Naive B cell (primary cell): ENCODE data around the gene SLC39A11. TPM values are rescaled to one million over a fixed set of nuclear protein-coding genes. Genes with fewer than 3 reads are reported as not detected.

Experiments used
- ATAC-seq, 2 donors: fragments of 150-1000 bp; cut with Tn5 transposase; 2 replicates each; pipeline ENCODE4 v1.10.0; 2021; ENCODE audit warnings: low read depth in 2 of 2, mild to moderate bottlenecking in 2 of 2, moderate library complexity in 2 of 2
- DNase-seq: peaks from one replicate; pipeline ENCODE4 v3.0.0; 2022
- H3K27ac Mint-ChIP-seq, 6 donors: one replicate each; pipeline ENCODE4 v1.8.0; 2020 to 2022; ENCODE audit warnings: mild to moderate bottlenecking in 6 of 6, mixed read lengths in 6 of 6, moderate library complexity in 5 of 6, inconsistent platforms in 2 of 6
- H3K27me3 Mint-ChIP-seq, 3 donors: one replicate each; pipeline ENCODE4 v1.8.0; 2021 to 2022; ENCODE audit warnings: mixed read lengths in 3 of 3, mild to moderate bottlenecking in 1 of 3
- H3K36me3 Mint-ChIP-seq, 2 donors: one replicate each; pipeline ENCODE4 v1.8.0; 2020 to 2022; ENCODE audit warnings: mixed read lengths in 2 of 2, inconsistent platforms in 1 of 2, mild to moderate bottlenecking in 1 of 2
- H3K4me1 Mint-ChIP-seq, 3 donors: one replicate each; pipeline ENCODE4 v1.8.0; 2020 to 2022; ENCODE audit warnings: mixed read lengths in 3 of 3, inconsistent platforms in 1 of 3, mild to moderate bottlenecking in 1 of 3, moderate library complexity in 1 of 3
- H3K4me3 Mint-ChIP-seq, 8 donors: one replicate each; pipeline ENCODE4 v1.8.0; 2020 to 2022; ENCODE audit warnings: mild to moderate bottlenecking in 8 of 8, mixed read lengths in 8 of 8, moderate library complexity in 8 of 8, inconsistent platforms in 2 of 8
- H3K9me3 Mint-ChIP-seq, 7 donors: one replicate each; pipeline ENCODE4 v1.8.0; 2020 to 2022; ENCODE audit warnings: mixed read lengths in 7 of 7, mild to moderate bottlenecking in 5 of 7, inconsistent platforms in 2 of 7, moderate library complexity in 1 of 7
- polyA plus RNA-seq, 6 donors: library from polyadenylated mRNA; unstranded; fragments of 300-500 nt; fragmentation: Illumina TruSeq; gene quantifications; one replicate each; pipeline ENCODE4 v1.2.3, GENCODE V29; 2021; ENCODE audit warnings: low read depth in 6 of 6

The SLC39A11 gene
- polyA plus RNA-seq, 6 donors from 2014 or later, result 8.5 to 15.2 (median 12.1) TPM

DNA sequence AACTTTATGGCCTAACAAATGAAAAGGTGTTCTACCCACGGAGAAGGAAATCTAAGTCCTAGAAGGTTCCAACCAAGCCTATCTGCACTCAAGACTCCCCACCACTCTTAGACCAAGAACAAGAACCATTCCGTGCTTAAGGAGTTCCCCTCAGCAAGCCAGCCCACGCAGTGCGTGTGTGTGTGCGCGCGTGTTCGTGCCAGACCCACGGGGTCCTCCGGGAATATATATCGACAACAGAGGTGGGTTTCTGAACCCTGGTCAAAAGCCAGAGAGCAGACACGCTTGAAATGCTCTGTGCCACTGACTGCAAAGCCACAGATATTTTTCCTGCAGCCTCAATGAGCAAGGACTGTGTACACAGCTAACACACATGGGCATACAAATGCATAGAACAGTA, 70.7 kb downstream of the SLC39A11 start:
- Mint-ChIP-seq H3K4me3 (no peak overlapping the region), H3K36me3 (peaks cover 30 to 34% of the 10 kb centered on the region in 2 donors), H3K4me1 (peaks cover 0 to 11% (median 10%) of the 10 kb centered on the region in 3 donors), H3K27ac (peak overlapping the region in 2 of 6 donors; percentile 27 to 64), H3K27me3 (no peaks in the 10 kb centered on the region), H3K9me3 (peaks cover 3 to 38% (median 30%) of the 10 kb centered on the region in 7 donors)
- ATAC-seq, result no peak
- DNase-seq, result no peak

DNA sequence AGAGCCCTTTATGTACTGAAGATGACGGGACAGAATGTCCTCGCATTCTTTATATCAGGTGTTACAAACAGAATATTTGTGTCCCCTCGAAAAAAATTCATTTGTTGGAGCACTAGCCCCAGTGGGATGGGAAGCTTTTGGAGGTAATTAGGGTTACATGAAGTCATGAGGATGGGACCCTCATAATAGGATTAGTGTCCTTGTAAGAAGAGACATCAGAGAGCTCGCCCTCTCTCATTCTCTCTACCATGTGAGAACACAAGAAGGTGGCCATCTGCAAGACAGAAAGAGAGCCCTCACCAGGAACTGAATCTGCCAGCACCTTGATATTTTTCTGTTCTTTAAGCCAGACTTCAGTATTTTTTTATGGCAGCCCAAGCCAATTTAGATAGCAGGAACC, 72.4 kb downstream of the SLC39A11 start:
- peaks cover 0 to 14% (median 13%) of the 10 kb centered on the region in 3 donors for H3K4me1 Mint-ChIP-seq
- peaks cover 3 to 40% (median 30%) of the 10 kb centered on the region in 7 donors for H3K9me3 Mint-ChIP-seq
- no peak for ATAC-seq
- peaks cover 27 to 37% of the 10 kb centered on the region in 2 donors for H3K36me3 Mint-ChIP-seq
- no peak for DNase-seq
- H3K27me3 Mint-ChIP-seq, result no peaks in the 10 kb centered on the region
- H3K27ac Mint-ChIP-seq, result no peak overlapping the region
- peak overlapping the region in 1 of 8 donors; percentile 39 for H3K4me3 Mint-ChIP-seq

DNA sequence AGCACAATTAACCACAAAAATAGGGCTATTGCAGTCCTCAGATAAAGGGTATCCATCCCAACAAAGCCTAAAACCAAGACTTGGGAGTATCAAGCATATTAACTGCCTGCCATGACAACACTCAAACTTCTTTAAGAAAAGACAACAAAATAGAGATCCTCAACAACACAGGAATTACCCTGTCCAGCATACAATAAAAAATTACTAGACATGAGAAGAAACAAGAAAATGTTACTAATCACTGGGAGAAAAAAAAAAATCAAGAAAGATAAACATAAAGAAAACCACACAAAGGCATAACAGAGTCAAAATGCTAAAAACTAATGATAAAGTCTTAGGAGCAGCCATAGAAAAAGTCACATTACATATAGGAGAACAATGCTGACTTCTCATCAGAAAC, 73.9 kb downstream of the SLC39A11 start:
- Mint-ChIP-seq H3K27ac (no peak overlapping the region), H3K4me3 (no peak overlapping the region), H3K36me3 (peaks cover 16 to 37% of the 10 kb centered on the region in 2 donors), H3K27me3 (no peaks in the 10 kb centered on the region), H3K4me1 (peaks cover 0 to 26% (median 18%) of the 10 kb centered on the region in 3 donors), H3K9me3 (peaks cover 3 to 40% (median 30%) of the 10 kb centered on the region in 7 donors)
- ATAC-seq (no peak), DNase-seq (no peak)

DNA sequence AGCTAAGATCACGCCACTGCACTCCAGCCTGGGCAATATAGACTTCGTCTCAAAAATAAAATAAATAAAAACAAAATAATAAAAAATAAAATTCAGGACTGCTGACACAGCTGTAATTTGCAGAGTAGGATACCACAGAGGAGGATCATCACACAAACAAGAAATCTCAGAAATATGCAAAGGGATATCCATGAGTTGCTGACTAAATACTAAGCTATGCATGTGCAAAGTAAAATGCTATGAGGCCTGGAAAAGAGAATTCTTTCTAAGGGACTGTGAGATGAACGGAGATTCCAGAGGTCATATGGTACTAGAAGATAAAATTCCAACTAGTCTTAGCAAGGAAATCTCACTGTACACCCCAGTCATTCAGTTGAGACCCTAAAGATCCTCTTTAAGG, 74.8 kb downstream of the SLC39A11 start:
- H3K4me1 Mint-ChIP-seq, result peaks cover 0 to 24% (median 13%) of the 10 kb centered on the region in 3 donors
- H3K9me3 Mint-ChIP-seq, result peaks cover 3 to 40% (median 30%) of the 10 kb centered on the region in 7 donors
- H3K36me3 Mint-ChIP-seq, result peaks cover 16 to 37% of the 10 kb centered on the region in 2 donors
- DNase-seq (no peak), ATAC-seq (no peak)
- H3K27ac Mint-ChIP-seq, result no peak overlapping the region
- H3K4me3 Mint-ChIP-seq, result no peak overlapping the region
- H3K27me3 Mint-ChIP-seq, result no peaks in the 10 kb centered on the region

DNA sequence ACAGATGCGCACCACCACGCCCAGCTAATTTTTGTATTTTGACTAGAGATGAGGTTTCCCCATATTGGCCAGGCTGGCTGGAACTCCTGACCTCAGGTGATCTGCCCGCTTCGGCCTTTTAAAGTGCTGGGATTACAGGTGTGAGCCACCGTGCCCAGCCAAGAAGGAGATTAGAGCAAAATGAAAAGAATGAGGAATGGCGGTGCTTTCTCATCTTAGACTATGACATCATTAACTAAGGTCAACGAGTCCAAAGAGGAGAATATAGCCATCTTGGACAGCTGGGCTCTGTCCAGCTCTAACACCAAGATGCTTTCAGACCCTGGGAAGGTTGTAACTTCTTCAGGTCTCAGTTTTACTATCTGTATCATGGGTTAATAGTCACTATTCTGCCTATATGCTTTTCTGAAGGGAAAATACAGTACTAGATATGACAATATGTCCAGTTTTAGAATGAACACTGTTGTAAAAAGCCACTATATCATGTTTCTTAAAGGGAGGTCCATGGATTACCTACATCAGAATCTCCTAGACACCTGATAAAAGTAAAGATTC, 76.7 kb downstream of the SLC39A11 start:
- no peak for DNase-seq
- H3K4me1 Mint-ChIP-seq, result peaks cover 7 to 27% (median 16%) of the 10 kb centered on the region in 3 donors
- H3K4me3 Mint-ChIP-seq, result no peak overlapping the region
- no peak for ATAC-seq
- H3K36me3 Mint-ChIP-seq, result peaks cover 7 to 29% of the 10 kb centered on the region in 2 donors
- peaks cover 3 to 35% (median 25%) of the 10 kb centered on the region in 7 donors for H3K9me3 Mint-ChIP-seq
- H3K27me3 Mint-ChIP-seq, result no peaks in the 10 kb centered on the region
- H3K27ac Mint-ChIP-seq, result no peak overlapping the region

DNA sequence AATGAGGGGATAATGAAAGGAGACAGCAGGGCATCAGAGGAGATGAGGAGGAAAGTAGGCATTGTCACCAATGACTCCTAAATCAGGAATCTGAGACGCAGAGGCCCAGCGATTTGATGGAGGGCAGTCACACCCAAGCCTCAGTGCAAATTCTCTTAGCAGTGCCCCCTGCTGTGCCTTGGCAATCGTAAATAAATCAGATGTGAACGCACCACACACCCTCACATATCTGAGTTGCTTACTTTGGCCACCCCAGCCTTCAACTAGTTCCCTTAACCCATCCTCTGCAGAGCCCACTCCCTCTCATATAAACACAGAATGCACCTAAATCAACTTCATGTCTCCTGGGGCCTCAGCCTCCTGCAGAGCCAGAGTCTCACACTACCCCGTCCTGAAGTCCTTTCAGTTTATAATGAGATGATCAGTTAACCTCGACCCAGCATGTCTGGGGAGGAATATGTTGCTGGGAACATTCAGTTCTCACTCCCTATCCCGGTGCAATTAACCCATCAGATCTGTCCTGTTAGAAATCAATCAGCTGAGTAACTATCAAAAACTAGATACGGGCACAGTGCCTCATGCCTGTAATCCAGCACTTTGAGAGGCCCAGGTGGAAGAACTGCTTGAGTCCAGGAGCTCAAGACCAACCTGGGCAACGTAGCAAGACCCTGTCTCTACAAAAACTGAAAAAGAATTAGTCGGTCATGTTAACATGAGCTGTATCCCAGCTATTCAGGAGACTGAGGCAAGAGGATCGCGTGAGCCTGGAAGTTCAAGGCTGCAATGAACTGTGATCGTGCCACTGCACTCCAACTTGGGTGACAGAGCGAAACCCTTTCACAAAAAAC, 78.4 kb downstream of the SLC39A11 start:
- Mint-ChIP-seq H3K27me3 (no peaks in the 10 kb centered on the region), H3K9me3 (peaks cover 0 to 20% (median 12%) of the 10 kb centered on the region in 7 donors), H3K27ac (peak overlapping the region in 1 of 6 donors; percentile 84), H3K36me3 (peaks cover under 1 to 19% of the 10 kb centered on the region in 2 donors), H3K4me3 (no peak overlapping the region), H3K4me1 (peaks cover 10 to 28% (median 17%) of the 10 kb centered on the region in 3 donors)
- no peak for ATAC-seq
- no peak for DNase-seq

DNA sequence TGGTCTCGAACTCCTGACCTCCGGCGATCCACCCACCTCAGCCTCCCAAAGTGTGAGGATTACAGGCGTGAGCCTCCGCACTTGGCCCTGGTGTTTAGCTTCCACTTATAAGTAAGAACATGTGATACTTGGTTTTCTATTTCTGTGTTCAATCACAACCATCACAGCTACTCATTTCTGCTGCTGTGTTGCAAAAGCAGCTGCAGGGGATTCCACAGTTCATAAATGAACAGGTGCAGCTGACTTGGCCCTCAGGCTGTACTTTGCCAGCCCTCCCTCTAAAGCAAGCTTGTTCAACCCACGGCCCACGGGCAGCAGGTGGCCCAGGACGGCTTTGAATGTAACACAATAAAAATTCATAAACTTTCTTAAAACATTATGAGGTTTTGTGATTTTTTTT, 79.2 kb downstream of the SLC39A11 start:
- no peaks in the 10 kb centered on the region for H3K27me3 Mint-ChIP-seq
- H3K4me3 Mint-ChIP-seq, result peak overlapping the region in 1 of 8 donors; percentile 31
- peaks cover 10 to 28% (median 17%) of the 10 kb centered on the region in 3 donors for H3K4me1 Mint-ChIP-seq
- H3K36me3 Mint-ChIP-seq, result peaks cover 0 to 12% of the 10 kb centered on the region in 2 donors
- peak overlapping the region in 1 of 6 donors; percentile 84 for H3K27ac Mint-ChIP-seq
- H3K9me3 Mint-ChIP-seq, result peaks cover 0 to 14% (median 6%) of the 10 kb centered on the region in 7 donors
- no peak for ATAC-seq
- no peak for DNase-seq

DNA sequence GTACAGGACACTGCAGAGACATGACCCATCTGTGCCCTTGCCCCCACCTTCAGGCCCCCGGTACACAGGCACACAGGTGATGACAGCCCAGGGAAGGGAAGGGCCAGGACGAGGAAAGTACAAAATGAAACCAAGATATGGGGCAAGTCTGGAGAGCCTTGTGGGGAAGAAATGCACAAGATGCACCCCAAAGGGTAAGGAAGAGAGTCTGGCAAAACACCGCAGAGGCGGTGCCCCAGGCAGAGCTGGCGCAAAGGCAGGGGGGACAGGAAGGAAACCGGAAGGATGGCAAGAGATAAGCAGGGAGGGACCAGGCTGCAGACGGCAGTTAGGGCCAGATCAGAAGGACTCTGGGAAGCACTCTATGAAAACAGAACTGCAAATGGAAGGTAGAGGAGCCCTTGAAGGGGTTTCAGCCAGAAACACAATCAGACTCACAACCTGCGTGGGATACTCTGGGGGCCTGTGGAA, 81.4 kb downstream of the SLC39A11 start:
- H3K27ac Mint-ChIP-seq, result peak overlapping the region in 1 of 6 donors; percentile 52
- H3K27me3 Mint-ChIP-seq, result no peaks in the 10 kb centered on the region
- ATAC-seq (no peak), DNase-seq (no peak)
- H3K36me3 Mint-ChIP-seq, result no peaks in the 10 kb centered on the region
- H3K9me3 Mint-ChIP-seq, result no peaks in the 10 kb centered on the region
- H3K4me1 Mint-ChIP-seq, result peaks cover 10 to 22% (median 18%) of the 10 kb centered on the region in 3 donors
- no peak overlapping the region for H3K4me3 Mint-ChIP-seq

DNA sequence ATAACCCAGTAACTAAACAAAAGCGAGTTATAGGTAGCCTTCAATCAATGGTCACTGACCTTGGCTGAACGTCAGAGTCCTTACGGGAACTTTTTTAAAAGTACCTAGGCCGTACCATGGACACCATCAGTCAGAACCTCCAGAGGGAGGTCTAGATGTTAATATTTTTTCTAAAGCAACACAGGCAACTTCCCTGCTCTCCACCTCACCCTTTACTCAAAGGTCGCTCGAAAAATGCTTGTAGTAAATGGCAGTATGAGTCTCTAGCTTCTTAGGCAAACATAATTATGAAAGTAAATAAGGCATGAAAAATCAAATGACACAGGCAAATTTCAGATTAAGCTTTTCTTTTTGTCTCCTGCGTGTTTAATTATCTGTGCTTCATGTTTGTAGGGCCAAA, 82.1 kb downstream of the SLC39A11 start:
- H3K9me3 Mint-ChIP-seq, result peaks cover 0 to 1% (median 0%) of the 10 kb centered on the region in 7 donors
- H3K27me3 Mint-ChIP-seq, result no peaks in the 10 kb centered on the region
- no peaks in the 10 kb centered on the region for H3K36me3 Mint-ChIP-seq
- no peak overlapping the region for H3K27ac Mint-ChIP-seq
- peaks cover 10 to 22% (median 18%) of the 10 kb centered on the region in 3 donors for H3K4me1 Mint-ChIP-seq
- no peak overlapping the region for H3K4me3 Mint-ChIP-seq
- ATAC-seq (no peak), DNase-seq (no peak)

DNA sequence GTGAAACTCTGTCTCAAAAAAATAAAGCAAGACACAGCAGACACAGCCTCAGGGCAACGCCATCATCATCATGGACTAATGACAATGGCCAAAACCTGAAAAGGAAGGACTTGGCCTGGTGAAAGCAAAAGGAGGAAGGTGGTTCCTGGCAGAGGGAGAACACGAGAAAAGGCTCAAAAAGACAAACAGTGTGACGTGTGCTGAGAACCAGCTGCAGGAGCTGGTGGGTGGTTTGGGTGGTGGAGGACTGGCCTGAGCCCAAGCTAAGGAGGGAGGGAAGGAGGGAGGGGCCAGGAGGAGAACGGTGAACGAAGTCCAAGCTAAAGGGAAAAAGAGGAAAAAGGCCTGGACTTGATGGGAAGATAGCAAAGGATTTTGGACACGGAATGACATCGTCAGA, 85.1 kb downstream of the SLC39A11 start:
- Mint-ChIP-seq H3K27me3 (no peaks in the 10 kb centered on the region), H3K4me3 (no peak overlapping the region), H3K27ac (no peak overlapping the region), H3K36me3 (peaks cover 3 to 9% of the 10 kb centered on the region in 2 donors), H3K4me1 (peaks cover 7 to 13% (median 10%) of the 10 kb centered on the region in 3 donors), H3K9me3 (peaks cover 0 to 5% (median 2%) of the 10 kb centered on the region in 7 donors)
- ATAC-seq, result no peak
- no peak for DNase-seq

DNA sequence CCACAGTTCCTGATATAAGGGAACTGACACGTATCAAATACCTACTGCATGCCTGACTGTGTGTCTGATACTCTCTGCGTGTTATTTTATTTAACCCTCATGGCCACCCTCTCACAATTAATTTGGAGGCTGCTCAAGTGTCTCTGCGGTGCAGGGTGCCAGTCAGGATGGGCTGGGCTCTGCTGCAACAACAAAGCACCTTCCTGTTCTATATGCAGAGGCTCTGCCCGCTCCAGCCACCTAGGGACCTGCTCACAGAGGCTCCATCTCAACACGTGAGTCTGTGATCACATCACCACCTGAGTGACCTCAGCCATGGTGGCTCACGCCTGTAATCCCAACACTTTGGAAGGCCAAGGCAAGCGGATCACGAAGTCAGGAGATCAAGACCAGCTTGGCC, 87.1 kb downstream of the SLC39A11 start:
- DNase-seq (no peak), ATAC-seq (no peak)
- H3K27ac Mint-ChIP-seq, result no peak overlapping the region
- peaks cover 0 to 5% (median 2%) of the 10 kb centered on the region in 7 donors for H3K9me3 Mint-ChIP-seq
- peaks cover 3 to 9% of the 10 kb centered on the region in 2 donors for H3K36me3 Mint-ChIP-seq
- H3K4me3 Mint-ChIP-seq, result no peak overlapping the region
- H3K4me1 Mint-ChIP-seq, result peaks cover 0 to 4% (median 3%) of the 10 kb centered on the region in 3 donors
- H3K27me3 Mint-ChIP-seq, result no peaks in the 10 kb centered on the region

DNA sequence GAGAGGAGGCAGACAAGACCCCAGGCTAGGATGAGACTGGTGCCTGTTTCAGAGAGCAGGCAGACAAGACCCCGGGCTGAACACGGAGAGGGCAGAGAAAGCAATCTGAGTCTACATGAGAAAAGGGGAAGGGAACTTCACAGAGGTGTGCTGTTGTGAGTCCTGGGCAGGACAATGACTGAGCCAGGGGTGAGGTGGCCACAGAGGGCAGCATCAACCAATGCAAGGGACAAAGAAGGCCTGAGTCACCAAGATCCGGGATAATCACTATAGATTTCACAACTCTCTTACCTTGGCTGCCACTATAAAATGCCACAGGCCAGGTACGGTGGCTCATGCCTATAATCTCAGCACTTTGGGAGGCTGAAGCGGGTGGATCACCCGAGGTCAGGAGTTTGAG, 89.0 kb downstream of the SLC39A11 start:
- Mint-ChIP-seq H3K9me3 (peaks cover 0 to 5% (median 2%) of the 10 kb centered on the region in 7 donors), H3K4me1 (peaks cover 0 to 4% (median 3%) of the 10 kb centered on the region in 3 donors), H3K4me3 (no peak overlapping the region), H3K27ac (no peak overlapping the region), H3K27me3 (no peaks in the 10 kb centered on the region), H3K36me3 (peaks cover 3 to 9% of the 10 kb centered on the region in 2 donors)
- no peak for DNase-seq
- ATAC-seq, result no peak

DNA sequence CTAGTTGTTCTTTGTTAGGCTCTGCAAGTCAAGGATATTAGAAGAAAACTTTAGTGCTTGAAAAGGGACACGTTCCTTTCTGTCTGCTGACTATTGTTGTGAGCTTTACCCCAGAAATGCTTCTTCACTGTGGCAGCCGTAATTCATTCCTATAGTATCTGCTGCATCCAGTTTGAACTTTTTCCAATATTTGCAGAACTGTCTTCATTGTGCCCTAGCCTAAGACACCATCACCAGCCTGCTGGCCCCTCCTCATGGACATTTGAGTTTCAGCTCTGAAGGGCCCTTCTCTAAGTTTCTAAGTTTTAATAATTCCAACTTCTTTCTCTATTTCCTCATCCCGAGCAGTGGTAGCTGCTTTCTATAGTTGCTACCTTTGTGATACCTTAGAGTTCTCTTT, 91.7 kb downstream of the SLC39A11 start:
- no peaks in the 10 kb centered on the region for H3K27me3 Mint-ChIP-seq

More for the DNA sequence above, 91.7 kb downstream of the SLC39A11 start:
- ATAC-seq, result no peak
- Mint-ChIP-seq H3K4me1 (peaks cover 0 to 3% (median 0%) of the 10 kb centered on the region in 3 donors), H3K27ac (no peak overlapping the region), H3K9me3 (peaks cover 0 to 10% (median 5%) of the 10 kb centered on the region in 7 donors), H3K36me3 (peaks cover 19% of the 10 kb centered on the region in 2 donors), H3K4me3 (no peak overlapping the region)
- no peak for DNase-seq
